SK-N-SH treated with all-trans-retinoic acid at 6 μM for 48 hours (cell line): ENCODE results near the gene MYOM1.

ENCODE experiments used
- PATZ1 ChIP-seq: fragments of 250-450 bp; sonication (Bioruptor Pico); IDR thresholded peaks from 2 replicates; pipeline ENCODE4 v1.8.0; 2020; ENCODE audit warnings: mild to moderate bottlenecking, moderate library complexity, borderline replicate concordance
- ZC3H10 ChIP-seq: fragments of 250-450 bp; sonication (Bioruptor Pico); IDR thresholded peaks from 2 replicates; pipeline ENCODE4 v1.5.1; 2021; ENCODE audit warnings: mild to moderate bottlenecking, moderate library complexity
- ZFP30 ChIP-seq: fragments of 450-650 bp; formaldehyde crosslinking; IDR thresholded peaks from 2 replicates; pipeline ENCODE4 v1.5.0; 2022; ENCODE audit warnings: mild to moderate bottlenecking, moderate library complexity
- ZNF70 ChIP-seq: fragments of 450-650 bp; formaldehyde crosslinking; IDR thresholded peaks from 2 replicates; pipeline ENCODE4 v1.5.0; 2020; ENCODE audit warnings: mild to moderate bottlenecking, moderate library complexity
- TF ChIP-seq, protein P1 (sequence below): fragments of 250-450 bp; sonication (Bioruptor Pico); IDR thresholded peaks from 2 replicates; pipeline ENCODE4 v1.8.0; 2021; ENCODE audit warnings: low read depth, mild to moderate bottlenecking, moderate library complexity, borderline replicate concordance

- no peak for TF ChIP-seq PATZ1 (CRISPR knock-in tag)
- TF ChIP-seq, protein P1, sequence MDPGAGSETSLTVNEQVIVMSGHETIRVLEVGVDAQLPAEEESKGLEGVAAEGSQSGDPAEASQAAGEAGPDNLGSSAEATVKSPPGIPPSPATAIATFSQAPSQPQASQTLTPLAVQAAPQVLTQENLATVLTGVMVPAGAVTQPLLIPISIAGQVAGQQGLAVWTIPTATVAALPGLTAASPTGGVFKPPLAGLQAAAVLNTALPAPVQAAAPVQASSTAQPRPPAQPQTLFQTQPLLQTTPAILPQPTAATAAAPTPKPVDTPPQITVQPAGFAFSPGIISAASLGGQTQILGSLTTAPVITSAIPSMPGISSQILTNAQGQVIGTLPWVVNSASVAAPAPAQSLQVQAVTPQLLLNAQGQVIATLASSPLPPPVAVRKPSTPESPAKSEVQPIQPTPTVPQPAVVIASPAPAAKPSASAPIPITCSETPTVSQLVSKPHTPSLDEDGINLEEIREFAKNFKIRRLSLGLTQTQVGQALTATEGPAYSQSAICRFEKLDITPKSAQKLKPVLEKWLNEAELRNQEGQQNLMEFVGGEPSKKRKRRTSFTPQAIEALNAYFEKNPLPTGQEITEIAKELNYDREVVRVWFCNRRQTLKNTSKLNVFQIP = no peak
- no peak for TF ChIP-seq ZC3H10
- TF ChIP-seq ZNF70 = no peak
- TF ChIP-seq ZFP30 (CRISPR knock-in tag) = no peak
Measured at GRCh38 chr18:3111523-3112240, 108.1 kb downstream of the MYOM1 start.
